GM19397 (cell line): ENCODE results near the gene ALX3.
"Not testable (repeated sequence)": the region's sequence is repeated elsewhere in the genome, so short reads cannot be mapped to it uniquely, and the experiment has no call there.

Source experiments
- ATAC-seq: cut with Tn5 transposase; IDR thresholded peaks from one replicate; pipeline ENCODE4 v1.9.1; 2021; ENCODE audit warnings: mild to moderate bottlenecking, moderate library complexity; ENCODE audit not compliant: unreplicated experiment

ALX3 gene

DNA sequence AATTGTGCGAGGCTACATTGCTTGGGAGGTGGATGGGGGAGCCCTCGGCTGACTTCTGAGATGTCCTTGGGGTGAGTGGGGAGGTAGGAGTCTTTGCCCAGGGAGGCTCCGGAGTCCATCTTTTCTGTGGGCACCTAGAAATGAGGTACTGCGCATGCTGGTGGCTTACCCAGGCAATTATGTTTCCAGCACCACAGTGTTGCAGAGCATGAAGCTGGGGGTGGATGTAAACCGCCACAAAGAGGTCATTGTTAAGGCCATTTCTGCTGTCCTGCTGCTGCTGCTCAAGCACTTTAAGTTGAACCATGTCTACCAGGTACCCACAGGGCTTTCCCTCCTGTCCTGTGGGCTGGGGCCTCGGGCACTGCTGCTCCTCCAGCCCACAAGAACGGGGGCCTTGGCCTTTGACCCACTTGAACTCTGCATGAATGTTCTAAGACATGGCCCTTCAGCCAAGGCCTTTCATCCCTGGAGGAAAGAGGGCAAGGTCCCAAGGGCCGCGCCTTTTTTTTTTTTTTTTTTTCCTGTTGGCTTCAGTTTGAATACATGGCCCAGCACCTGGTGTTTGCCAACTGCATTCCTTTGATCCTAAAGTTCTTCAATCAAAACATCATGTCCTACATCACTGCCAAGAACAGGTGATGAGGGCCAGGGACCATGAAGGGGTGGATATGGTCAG lies 21.4 kb downstream of the ALX3 start:
- no peak for ATAC-seq

DNA sequence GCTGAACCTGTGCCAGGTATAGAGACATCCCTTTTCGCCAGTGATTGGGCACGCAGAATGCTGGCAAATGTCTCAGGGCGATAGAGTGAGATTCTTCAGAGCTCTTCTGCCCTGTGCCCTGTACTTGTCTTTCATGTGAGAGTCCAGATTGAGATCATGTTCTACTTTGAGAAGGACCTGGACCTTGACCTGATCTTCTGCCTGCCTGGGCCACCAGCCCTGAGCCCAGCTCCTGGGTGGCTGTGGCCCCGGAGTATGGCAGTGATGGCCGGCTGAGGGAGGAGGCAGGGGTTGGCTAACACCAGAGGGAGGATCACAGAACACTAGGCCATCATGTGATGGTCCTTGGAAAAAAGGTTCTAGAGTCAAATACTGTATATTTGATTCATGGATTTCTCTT lies 22.2 kb downstream of the ALX3 start:
- ATAC-seq, result no peak

DNA sequence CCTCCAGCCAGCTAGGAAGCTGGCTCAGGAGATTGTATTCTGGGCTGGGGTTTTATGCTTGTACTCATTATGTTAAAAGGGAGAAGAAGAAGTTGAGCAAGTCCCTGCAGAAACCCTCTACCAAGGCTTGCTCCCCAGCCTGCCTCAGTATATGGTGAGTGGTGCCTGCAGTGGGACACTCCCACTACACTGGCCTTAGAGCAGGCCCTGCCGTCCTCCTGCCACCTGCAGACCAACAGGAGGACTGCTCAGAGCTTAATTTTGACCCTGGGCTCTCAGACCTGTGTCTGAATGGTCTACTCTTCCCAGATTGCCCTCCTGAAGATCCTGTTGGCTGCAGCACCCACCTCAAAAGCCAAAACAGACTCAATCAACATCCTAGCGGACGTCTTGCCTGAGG lies 23.0 kb downstream of the ALX3 start:
- no peak for ATAC-seq

DNA sequence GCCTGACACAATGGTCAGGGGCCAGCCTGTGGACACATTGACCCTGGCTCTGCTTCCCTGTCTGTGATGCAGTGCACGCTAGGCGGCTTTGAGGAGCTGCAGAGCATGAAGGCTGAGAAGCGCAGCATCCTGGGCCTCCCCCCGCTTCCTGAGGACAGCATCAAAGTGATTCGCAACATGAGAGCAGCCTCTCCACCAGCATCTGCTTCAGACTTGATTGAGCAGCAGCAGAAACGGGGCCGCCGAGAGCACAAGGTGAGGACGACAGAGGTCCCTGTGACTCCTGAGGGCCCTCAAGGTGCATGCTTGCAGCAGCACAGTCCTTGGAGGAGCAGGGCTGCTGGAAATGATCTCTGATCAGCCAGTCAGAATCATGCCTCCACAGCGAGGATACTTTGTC lies 27.5 kb downstream of the ALX3 start:
- no peak for ATAC-seq

DNA sequence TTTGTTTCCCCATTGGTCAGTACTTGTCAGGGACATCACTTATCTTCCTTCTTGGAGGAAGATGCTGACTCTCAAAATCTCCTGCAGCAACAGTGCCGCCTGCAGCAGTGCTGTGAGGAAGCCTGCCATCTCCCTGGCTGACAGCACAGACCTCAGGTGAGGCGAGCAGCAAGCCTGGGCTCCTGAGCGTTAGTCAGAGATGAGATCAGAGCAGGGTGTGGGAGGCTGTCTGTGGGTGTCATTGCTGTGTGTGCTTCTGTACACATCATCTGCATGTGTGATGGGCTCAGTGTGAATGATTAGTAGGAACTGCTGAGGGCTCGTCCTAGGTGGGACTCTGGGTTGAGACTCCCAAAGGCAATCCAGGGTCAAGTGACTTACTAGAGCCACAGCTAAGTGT lies 29.9 kb downstream of the ALX3 start:
- ATAC-seq, result no peak

DNA sequence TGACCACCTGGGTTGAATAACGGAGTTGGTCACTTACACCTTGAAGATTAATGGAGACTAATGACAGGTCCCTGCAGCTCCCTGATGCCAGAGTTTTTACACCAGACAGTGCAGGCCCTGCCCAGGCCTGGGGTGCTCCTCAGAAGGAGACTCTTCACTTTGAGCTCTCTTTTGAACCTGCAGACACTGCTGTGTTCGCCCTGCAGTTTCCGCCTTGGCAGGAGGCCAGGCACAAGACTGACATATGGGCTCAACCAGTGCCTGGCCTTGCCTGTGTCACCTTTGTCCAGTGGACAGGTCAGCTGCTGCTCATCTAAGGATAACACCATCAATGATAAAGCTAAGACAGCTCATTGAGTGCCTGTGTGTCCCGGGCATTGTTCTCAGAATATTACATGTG lies 30.8 kb downstream of the ALX3 start:
- no peak for ATAC-seq

DNA sequence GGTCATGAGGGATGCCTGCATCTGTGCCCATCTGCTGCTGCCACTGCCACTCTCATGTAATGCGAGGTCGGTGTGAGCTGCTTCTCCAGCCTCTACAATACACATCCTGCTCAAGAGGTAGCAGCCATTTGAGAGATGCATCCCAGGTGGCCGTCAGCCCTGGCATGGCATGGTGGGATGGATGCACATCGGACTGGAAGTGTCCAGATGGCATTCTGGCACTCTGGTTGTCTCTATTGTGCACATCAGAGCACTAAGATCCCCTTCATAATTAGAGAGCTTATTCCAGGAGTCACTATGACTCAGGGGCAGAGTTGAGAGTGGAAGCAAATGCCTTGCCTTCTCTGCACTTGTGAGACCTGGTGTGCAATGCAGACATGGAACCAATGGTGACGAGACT lies 32.2 kb downstream of the ALX3 start:
- ATAC-seq, result no peak

DNA sequence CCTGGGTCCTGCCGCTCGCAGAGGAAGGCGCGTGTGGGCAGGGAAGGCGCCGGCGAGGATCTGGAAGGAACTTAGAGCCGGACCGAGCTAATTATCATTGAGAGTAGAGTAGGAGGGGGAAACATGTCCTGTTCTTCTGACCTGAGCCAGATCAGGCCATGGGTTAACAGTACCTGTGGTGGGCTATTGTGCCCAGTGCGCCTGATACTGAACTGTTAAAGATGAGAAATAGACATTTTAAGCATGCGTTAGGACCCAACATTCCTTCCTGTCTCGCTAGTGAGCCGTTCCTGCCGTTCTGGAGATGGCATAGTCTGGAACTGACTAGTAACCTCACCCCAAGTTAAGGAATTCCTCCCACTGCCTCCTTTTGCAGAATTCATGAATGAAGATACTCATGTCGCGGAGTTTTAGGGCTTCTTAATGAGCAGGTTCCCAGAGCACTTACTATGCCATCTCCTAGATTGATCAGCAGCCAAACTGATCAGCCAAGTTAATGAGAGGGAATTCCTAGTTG lies 35.2 kb downstream of the ALX3 start:
- no peak for ATAC-seq

DNA sequence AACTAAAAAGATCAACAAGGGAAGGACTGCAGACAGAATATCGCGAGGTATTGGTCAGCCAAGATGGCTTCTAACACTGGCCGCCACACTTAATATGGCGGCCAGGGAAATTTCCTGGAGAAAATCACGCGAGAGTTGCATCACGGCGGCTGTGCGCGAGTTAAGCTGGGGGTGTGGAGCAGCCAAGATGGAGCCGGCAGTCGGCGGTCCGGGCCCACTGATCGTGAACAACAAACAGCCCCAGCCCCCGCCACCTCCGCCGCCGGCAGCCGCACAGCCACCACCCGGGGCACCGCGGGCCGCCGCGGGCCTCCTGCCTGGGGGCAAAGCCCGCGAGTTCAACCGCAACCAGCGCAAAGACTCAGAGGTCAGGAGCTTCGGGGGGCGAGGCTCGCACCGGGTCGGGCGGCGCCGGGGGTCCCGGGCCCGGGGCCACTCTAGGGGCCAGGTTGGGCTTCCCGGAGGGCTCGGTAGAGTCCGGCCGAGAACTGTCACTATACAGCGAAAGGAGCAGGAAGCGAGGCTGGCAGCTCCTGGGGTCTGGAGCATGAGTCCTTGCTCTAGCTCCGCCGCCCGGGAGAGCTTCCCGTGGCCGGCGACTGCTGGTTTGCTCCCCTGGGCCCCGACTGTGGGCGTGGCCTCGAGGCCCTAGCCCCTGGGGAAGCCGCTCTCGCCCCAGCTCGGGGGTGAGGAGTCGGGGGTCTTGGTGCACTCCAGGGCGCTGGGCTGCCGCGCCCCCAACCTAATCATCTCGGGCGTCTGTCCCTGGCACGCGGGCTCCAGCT lies 35.8 kb downstream of the ALX3 start, which contains the start of gene STRIP1:
TSS of gene STRIP1 (plus strand) at position 174 of the 785 bp plus-strand sequence. CDS start at position 188, 14 bp downstream.
- ATAC-seq, result peak; percentile 88

DNA sequence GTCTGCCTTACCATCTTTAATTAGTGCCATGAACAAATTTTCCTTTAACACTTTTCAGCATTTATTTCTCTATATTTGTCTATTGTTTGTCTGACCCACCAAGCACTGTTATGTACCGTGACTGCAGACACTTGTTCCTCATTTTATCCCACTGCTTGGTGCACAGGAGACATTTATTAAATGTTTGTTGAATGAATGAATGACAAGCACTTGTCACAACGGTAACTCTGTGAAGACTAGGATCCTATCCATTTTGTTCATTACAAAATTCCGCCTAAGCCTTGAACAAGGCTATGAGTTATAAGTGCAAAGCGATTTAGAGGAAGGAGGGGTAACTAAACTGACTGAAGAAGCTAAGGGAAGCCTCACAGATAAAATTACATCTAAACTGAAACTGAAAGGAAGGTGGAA lies 36.4 kb downstream of the ALX3 start:
- no peak for ATAC-seq

DNA sequence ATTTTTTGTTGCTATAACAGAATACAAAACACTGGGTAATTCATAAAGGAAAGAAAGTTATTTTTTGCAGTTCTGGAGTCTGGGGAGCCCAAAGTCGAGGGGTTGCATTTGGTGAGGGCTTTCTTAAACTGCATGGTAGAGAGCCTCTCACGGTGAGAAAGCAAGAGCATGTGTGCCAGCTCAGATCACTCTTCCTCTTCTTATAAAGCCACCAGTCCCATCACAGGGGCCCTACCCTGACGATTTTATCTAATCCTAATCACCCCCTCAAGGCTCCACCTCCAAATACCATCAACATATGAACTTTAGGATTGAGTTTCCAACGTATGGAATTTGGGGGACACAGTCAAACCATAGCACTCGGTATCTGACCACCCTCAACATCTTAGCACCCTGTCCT lies 37.1 kb downstream of the ALX3 start:
- no peak for ATAC-seq

DNA sequence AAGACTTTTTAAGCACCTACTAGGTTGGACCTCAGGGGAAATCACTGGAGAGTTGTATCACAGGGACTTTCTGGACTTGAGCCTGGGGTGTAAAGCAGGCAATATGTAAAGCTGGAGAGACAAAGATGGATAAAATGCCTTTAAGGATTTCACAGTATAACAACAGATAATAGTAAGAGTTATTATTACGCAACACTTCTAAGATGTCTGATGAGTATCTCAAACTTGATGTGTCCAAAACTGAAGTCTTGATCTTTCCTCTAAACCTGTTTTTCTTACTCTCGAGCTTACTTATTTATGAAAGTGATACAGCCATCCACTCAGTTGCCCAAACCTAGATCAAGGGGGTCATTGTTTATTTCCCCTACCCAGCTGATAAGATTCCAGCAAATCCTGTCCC lies 38.1 kb downstream of the ALX3 start:
- no peak for ATAC-seq

DNA sequence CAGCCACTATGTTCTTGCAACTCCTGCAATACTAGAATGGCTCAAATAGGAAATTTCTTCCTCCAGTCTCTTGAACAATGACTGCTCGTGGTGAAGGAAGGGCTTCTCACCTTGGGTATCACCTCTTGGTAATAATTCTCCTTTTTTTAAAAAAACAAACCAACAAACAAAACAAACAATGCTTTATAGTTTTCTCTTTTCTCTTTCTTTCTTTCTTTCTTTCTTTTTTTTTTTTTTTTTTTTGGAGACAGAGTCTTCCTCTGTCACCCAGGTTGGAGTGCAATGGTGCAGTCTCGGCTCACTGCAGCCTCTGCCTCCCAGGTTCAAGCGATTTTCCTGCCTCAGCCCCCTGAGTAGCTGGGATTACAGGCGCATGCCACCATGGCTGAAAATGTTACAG lies 39.8 kb downstream of the ALX3 start:
- not testable (repeated sequence) for ATAC-seq

DNA sequence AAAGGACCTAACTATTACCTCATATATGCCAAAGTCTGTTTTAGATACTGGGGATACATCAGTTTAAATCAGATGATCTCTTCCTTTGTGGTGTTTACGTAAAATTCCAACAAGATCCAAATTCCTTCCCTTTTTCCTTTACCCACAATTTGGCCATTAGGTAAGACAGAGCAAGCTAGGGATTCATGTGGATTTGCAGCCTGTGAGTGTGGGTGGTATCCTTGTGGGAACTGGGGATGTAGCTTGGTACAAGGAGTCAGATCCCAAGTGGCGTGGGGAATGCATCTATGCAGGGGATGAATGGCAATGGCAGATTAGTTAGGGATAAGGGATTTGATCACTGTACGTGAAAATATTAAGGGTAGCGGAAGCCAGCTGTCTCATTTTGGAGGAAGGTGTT lies 45.9 kb downstream of the ALX3 start:
- ATAC-seq, result no peak

DNA sequence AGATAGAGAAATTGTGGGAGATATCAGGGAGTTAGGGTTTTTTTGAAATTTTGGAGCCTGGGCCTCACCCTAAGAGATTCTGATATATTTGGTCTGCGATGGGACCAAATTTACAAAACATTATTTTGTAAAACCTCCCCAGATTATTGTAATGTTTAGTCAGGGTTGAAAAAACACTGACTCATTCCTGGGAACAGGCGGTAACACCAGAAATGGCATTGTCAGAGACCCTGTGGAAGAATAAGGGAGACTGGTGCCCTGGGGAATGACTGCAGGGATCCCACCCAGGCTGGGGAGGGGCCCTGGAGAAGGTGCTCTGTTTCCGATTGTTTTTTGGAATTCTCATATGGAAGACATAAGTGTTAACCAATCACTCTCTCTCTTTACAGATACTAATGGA lies 49.2 kb downstream of the ALX3 start:
- ATAC-seq, result no peak

DNA sequence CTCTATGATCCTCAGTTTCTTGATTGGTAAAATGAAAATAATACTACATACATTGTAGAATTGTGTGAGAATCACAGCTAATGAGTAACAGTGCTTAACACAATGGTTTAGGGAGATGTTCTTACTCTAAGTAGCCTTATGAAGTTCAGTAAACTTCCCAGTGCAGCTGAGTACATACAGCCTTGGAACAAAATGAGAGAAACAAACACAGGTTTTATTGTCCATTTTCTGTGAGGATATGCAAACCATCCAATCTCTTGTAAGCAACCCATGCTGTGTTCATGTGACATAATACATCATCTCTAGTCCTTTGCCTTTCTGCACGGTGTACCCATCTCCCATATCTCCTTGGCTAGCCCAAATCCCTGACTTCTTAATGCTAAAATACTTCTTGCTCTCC lies 50.7 kb downstream of the ALX3 start:
- no peak for ATAC-seq

DNA sequence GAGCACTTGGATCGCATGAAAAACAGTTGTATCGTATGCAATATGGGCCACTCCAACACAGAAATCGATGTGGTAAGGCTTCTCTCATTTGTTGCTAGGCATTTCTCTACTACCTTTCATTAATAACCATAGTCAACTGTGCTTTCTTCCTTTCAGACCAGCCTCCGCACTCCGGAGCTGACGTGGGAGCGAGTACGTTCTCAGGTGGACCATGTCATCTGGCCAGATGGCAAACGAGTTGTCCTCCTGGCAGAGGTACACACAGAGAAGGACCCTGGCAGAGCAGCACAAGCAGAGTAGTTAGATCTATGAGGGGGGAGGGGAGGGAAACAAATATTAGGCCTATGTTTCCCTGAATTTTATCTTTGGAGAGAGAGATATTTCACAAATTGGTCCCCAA lies 52.1 kb downstream of the ALX3 start:
- ATAC-seq, result no peak

DNA sequence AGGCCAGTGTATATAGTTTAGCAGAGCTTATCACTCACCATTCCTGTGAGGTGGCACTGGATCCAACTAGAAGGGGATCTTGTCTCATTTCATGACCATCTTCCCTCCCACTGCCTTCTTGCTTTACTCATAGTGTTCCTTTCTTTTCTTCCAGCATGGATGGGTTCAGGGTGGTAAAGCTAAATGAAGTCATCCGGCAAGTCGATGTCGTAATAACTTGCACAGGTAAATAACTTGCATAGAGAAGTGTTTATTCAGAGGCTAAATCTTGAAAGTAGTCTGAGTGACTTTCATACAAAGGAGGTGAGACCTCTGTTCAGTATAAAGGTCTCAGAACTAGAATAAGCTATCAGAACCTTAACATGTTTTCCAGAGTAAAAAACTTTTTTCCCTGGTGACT lies 52.7 kb downstream of the ALX3 start:
- no peak for ATAC-seq

DNA sequence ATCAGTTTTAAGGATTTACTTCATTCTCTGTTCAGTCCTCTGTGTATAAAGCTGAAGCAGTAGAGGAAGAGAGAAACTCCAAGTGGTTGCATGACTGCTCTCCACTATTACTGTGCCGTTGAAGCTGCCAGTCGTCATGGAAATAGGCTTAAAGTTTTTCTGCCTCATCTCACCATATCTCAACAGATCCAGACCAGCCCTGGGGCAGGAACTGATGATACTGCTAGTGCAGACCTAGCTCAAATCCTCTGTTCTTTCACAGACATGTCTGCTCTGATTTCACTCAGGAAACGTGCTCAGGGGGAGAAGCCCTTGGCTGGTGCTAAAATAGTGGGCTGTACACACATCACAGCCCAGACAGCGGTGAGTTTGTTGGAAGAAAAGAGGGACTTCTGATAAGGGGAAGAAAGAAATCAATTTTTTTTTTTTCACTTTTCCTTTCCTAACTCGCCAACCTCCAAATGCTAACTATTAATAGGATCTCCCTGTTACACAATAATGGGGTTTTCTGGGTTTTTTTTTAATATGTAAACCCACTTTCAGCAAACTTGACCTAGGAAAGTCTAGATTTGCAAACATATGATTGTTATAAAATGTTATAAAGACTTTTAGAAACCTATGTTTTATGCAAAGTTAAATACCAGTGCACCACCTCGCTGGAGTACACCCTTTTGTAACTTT lies 58.2 kb downstream of the ALX3 start:
- peak; percentile 68 for ATAC-seq

DNA sequence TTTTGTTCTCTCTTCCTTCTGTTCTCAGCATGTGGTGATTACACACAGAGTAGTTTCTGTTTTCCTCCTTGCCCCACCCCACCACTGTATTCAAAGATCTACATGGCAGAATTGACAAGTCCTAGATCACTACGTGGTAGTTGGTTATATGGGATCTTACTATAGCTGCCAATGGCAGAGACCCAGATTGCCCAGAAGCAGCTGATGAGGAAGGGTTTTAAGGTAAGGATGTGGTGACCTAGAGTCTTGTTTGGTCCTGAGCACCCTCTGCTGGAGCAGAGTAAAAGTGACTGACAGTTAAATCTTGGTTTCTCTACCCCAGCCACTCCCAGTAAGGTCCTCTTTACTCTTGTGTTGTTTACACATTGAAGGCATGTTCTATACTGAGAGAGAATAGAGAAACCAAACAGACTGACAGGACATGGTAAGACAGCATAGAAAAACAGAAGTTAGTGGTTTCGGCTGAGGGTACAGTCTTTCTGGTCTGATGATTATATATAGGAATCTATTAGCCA lies 58.9 kb downstream of the ALX3 start:
- ATAC-seq, result peak; percentile 95
